GM13976 (cell line): ENCODE measurements around the gene RALY.

Experiments
- DNase-seq: peaks from one replicate; pipeline ENCODE4 v3.0.0; 2012; ENCODE audit warnings: low spot score
- CTCF ChIP-seq: IDR thresholded peaks from 2 replicates; pipeline ENCODE4 v1.5.1; 2012; ENCODE audit warnings: borderline replicate concordance, mild to moderate bottlenecking; ENCODE audit not compliant: insufficient read depth; ENCODE audit errors: extremely low read depth, missing control alignments, control extremely low read depth
- in situ Hi-C: fragments of 300-500 bp; cut with MboI; formaldehyde crosslinking; loops from one replicate; pipeline ENCODE4 v1.12.0; 2022; ENCODE audit warnings: low sequenced_read_pairs, mixed read lengths, inconsistent platforms; ENCODE audit not compliant: unreplicated experiment

RALY gene

GRCh38 chr20:34082232-34082887, 88.6 kb downstream of the RALY start:
- TF ChIP-seq CTCF = no peak
- DNase-seq = no peak
- in situ Hi-C loops = no loop called here

- no peak for TF ChIP-seq CTCF
- in situ Hi-C loops = no loop called here
- DNase-seq = no peak
These were observed 89.4 kb downstream of the RALY start for GRCh38 chr20:34083137-34083536.

GRCh38 chr20:34083781-34084180, 90.1 kb downstream of the RALY start:
- DNase-seq = no peak
- TF ChIP-seq CTCF = no peak
- in situ Hi-C loops = no loop called here

- in situ Hi-C loops = no loop called here
- TF ChIP-seq CTCF = no peak
- DNase-seq = no peak
These were observed 90.7 kb downstream of the RALY start for GRCh38 chr20:34084227-34084923.

GRCh38 chr20:34085544-34086040, 91.9 kb downstream of the RALY start:
- DNase-seq = no peak
- no peak for TF ChIP-seq CTCF
- in situ Hi-C loops = no loop called here

GRCh38 chr20:34088305-34089174, 94.8 kb downstream of the RALY start:
- TF ChIP-seq CTCF = no peak
- in situ Hi-C loops = no loop called here
- DNase-seq = no peak
